CD4-positive, alpha-beta T cell (primary cell): ENCODE results near the gene NELL2. TPM values are rescaled to one million over a fixed set of nuclear protein-coding genes. Genes with fewer than 3 reads are reported as not detected.

Source experiments
- ATAC-seq: fragments of 200-7000 bp; cut with Tn5 transposase; one replicate; pipeline ENCODE4 v1.10.0; 2022; ENCODE audit warnings: mild to moderate bottlenecking; ENCODE audit not compliant: poor library complexity
- CTCF ChIA-PET: fragments of 350-600 bp; sonication (Branson Sonifier 250); formaldehyde crosslinking; loops from one replicate; lab custom pipeline; 2021; ENCODE audit warnings: antibody characterized with exemption, inconsistent platforms; lab: Charles Lee
- POLR2A ChIA-PET: fragments of 350-600 bp; sonication (Branson Sonifier 250); formaldehyde crosslinking; loops from one replicate; lab custom pipeline; 2021; ENCODE audit warnings: antibody characterized with exemption, inconsistent platforms; lab: Charles Lee
- DNase-seq, 14 experiments: peaks; one replicate each; pipeline ENCODE4 v3.0.0-alpha.2; 2013 to 2020; ENCODE audit warnings: mixed read lengths in 2 of 14
- H3K27ac ChIP-seq, 2 donors: one replicate each; pipeline versions ENCODE4 v1.5.1 to v1.7.0; 2013; ENCODE audit warnings: low read length in 2 of 2, low read depth in 1 of 2, mild to moderate bottlenecking in 1 of 2
- H3K27me3 ChIP-seq, 2 experiments: 1 replicate in 1 of 2; 2 replicates in 1 of 2; pipeline versions ENCODE4 v1.6.1 to v1.7.0; 2013; ENCODE audit warnings: low read length in 2 of 2, control low read depth in 1 of 2, mild to moderate bottlenecking in 1 of 2, moderate library complexity in 1 of 2; ENCODE audit not compliant: insufficient read depth in 2 of 2, control insufficient read depth in 1 of 2
- H3K36me3 ChIP-seq: one replicate; pipeline ENCODE4 v1.6.1; 2013; ENCODE audit warnings: low read length, control low read depth; ENCODE audit not compliant: insufficient read depth
- H3K4me1 ChIP-seq: one replicate; pipeline ENCODE4 v1.6.1; 2013; ENCODE audit warnings: low read length, control low read depth; ENCODE audit not compliant: insufficient read depth
- H3K4me3 ChIP-seq: one replicate; pipeline ENCODE4 v1.5.1; 2013; ENCODE audit warnings: mild to moderate bottlenecking, low read length, moderate library complexity
- H3K9me3 ChIP-seq, 2 experiments: 1 replicate in 1 of 2; 2 replicates in 1 of 2; pipeline versions ENCODE4 v1.6.1 to v1.7.0; 2013; ENCODE audit warnings: low read length in 2 of 2, mild to moderate bottlenecking in 2 of 2, control low read depth in 1 of 2, moderate library complexity in 1 of 2; ENCODE audit not compliant: control insufficient read depth in 1 of 2, insufficient read depth in 1 of 2
- H3K27ac Mint-ChIP-seq: one replicate; pipeline ENCODE4 v1.8.0; 2020; ENCODE audit warnings: mixed read lengths
- H3K27me3 Mint-ChIP-seq: one replicate; pipeline ENCODE4 v1.8.0; 2021; ENCODE audit warnings: mixed read lengths
- H3K36me3 Mint-ChIP-seq: one replicate; pipeline ENCODE4 v1.8.0; 2021; ENCODE audit warnings: low read depth, mixed read lengths
- H3K4me1 Mint-ChIP-seq: one replicate; pipeline ENCODE4 v1.8.0; 2021; ENCODE audit warnings: low read depth, mixed read lengths
- H3K4me3 Mint-ChIP-seq: one replicate; pipeline ENCODE4 v1.8.0; 2020; ENCODE audit warnings: mild to moderate bottlenecking, mixed read lengths
- H3K9me3 Mint-ChIP-seq: one replicate; pipeline ENCODE4 v1.8.0; 2020; ENCODE audit warnings: mixed read lengths
- intact Hi-C, 2 experiments: fragments of 100-400 bp; cut with DNase I in 1 of 2; cut with micrococcal nuclease in 1 of 2; formaldehyde crosslinking; loops; one replicate each; pipeline versions ENCODE4 v1.15.1 to v1.9.0; 2023 to 2025; cut with DNase I, micrococcal nuclease
- total RNA-seq, 174 experiments: library from RNA in 2 of 174; stranded (reverse) in 2 of 174; gene quantifications; one replicate each; pipeline ENCODE4 v1.2.3 and lab custom pipeline; 2021 to 2026
- TF ChIP-seq, protein P1 (sequence below): fragments of 200-600 bp; IDR thresholded peaks from one replicate; pipeline ENCODE4 v1.8.0; 2022; ENCODE audit warnings: antibody characterized with exemption, mild to moderate bottlenecking

NELL2 gene
- total RNA-seq, 2 experiments from 2014 or later, result 142 to 147 TPM

DNA sequence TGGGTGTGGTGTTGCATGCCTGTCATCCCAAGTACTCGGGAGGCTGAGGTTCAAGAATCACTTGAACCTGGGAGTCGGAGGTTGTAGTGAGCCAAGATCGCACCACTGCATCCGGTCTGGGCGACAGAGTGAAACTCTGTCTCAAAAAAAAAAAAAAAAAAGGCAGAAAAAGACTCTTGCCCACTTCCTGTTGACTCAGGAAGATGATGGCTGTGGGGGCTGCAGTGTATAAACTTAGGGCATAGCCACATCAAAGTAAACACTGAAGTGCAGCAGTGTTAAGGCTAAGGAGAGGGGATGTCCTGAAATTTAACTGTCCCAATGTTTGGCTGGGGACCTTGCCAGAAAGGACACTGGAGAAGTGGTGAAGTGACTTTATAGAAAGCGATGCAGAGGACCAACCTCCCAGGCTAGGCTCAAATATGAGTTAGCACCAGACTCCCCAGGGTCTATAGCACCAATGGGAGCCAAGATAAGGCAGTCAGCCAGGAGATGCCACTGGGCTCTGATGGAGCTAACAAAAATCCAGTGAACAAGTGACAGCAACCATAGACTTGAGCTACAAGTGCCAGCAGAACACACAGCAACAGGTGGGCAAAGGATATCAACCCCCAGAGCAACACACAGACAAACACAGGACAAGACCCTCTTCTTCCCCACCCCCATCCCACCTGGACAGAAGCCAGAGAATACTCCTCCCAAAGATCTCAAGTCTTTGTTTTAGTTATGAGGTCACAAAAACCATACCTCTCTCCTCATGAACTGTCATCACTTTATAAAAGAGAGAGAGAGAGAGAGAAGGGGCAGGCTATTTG, 28.0 kb downstream of the NELL2 start:
- H3K4me3 Mint-ChIP-seq, result peak overlapping the region; percentile 74
- ChIA-PET CTCF (interaction anchor here (0.7 to 2.8 kb wide), 7 partner anchors 12 to 101 kb away, joined by 3 to 7 read pairs (median 5); no protein-coding TSS in a partner anchor), POLR2A (interaction anchor here (0.9 to 4.2 kb wide), 13 partner anchors 10 to 1421 kb away, joined by 3 to 72 read pairs (median 8); partner anchors contain the start of genes NELL2, SLC38A1 and TWF1)
- H3K27ac Mint-ChIP-seq, result peak overlapping the region; percentile 98
- Histone ChIP-seq H3K36me3 (no peaks in the 10 kb centered on the region), H3K27ac (peak overlapping the region; percentile 75 to 79), H3K4me1 (peaks cover 24% of the 10 kb centered on the region), H3K9me3 (no peaks in the 10 kb centered on the region), H3K4me3 (peak overlapping the region; percentile 3), H3K27me3 (no peaks in the 10 kb centered on the region)
- peaks cover 91% of the 10 kb centered on the region for H3K4me1 Mint-ChIP-seq
- H3K9me3 Mint-ChIP-seq, result no peaks in the 10 kb centered on the region
- TF ChIP-seq, protein P1, sequence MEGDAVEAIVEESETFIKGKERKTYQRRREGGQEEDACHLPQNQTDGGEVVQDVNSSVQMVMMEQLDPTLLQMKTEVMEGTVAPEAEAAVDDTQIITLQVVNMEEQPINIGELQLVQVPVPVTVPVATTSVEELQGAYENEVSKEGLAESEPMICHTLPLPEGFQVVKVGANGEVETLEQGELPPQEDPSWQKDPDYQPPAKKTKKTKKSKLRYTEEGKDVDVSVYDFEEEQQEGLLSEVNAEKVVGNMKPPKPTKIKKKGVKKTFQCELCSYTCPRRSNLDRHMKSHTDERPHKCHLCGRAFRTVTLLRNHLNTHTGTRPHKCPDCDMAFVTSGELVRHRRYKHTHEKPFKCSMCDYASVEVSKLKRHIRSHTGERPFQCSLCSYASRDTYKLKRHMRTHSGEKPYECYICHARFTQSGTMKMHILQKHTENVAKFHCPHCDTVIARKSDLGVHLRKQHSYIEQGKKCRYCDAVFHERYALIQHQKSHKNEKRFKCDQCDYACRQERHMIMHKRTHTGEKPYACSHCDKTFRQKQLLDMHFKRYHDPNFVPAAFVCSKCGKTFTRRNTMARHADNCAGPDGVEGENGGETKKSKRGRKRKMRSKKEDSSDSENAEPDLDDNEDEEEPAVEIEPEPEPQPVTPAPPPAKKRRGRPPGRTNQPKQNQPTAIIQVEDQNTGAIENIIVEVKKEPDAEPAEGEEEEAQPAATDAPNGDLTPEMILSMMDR, result no peak
- peaks cover 9% of the 10 kb centered on the region for H3K36me3 Mint-ChIP-seq
- no peaks in the 10 kb centered on the region for H3K27me3 Mint-ChIP-seq
- peak; percentile 45 to 89 (median 60) for DNase-seq
- peak; percentile 87 for ATAC-seq
- intact Hi-C loops, result loop anchor here in 1 of 2 experiments (1.0 kb wide), 2 partner anchors 16 to 20 kb away; no protein-coding TSS in a partner anchor

DNA sequence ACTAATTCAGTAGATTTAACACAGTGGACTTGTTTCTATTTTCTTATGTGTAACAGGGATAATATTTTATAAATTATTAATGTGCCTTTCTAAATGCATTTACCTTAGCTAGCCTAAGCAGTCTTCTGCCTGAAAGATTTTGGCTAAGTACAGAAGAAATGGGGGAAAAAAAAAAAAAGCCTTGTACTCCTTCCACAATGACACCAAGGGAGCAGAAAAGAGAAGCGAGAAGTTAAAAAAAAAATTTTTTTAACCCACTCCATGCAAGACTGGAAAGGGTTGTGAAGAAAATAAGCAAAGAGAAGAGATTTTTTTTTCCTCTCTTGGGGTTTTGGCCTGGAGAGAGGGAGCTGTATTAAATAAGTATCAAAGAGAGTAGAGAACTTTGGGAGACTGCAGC, 28.7 kb downstream of the NELL2 start:
- ChIA-PET POLR2A (interaction anchor here (1.2 to 4.2 kb wide), 11 partner anchors 10 to 1422 kb away, joined by 3 to 72 read pairs (median 16); partner anchors contain the start of genes NELL2, SLC38A1 and TWF1), CTCF (interaction anchor here (0.7 to 2.8 kb wide), 5 partner anchors 12 to 101 kb away, joined by 3 to 7 read pairs (median 5); no protein-coding TSS in a partner anchor)
- DNase-seq (no peak), ATAC-seq (no peak)
- intact Hi-C loops, result no loop called here
- no peaks in the 10 kb centered on the region for H3K9me3 ChIP-seq
- TF ChIP-seq, protein P1, result no peak
- H3K4me1 Mint-ChIP-seq, result peaks cover 91% of the 10 kb centered on the region
- H3K4me3 ChIP-seq, result peak overlapping the region; percentile 3
- peak overlapping the region; percentile 56 to 79 for H3K27ac ChIP-seq
- H3K36me3 Mint-ChIP-seq, result peaks cover 9% of the 10 kb centered on the region
- H3K27ac Mint-ChIP-seq, result peak overlapping the region; percentile 98
- no peaks in the 10 kb centered on the region for H3K27me3 Mint-ChIP-seq
- peaks cover 24% of the 10 kb centered on the region for H3K4me1 ChIP-seq
- H3K27me3 ChIP-seq, result no peaks in the 10 kb centered on the region
- H3K36me3 ChIP-seq, result no peaks in the 10 kb centered on the region
- peak overlapping the region; percentile 74 for H3K4me3 Mint-ChIP-seq
- no peaks in the 10 kb centered on the region for H3K9me3 Mint-ChIP-seq

DNA sequence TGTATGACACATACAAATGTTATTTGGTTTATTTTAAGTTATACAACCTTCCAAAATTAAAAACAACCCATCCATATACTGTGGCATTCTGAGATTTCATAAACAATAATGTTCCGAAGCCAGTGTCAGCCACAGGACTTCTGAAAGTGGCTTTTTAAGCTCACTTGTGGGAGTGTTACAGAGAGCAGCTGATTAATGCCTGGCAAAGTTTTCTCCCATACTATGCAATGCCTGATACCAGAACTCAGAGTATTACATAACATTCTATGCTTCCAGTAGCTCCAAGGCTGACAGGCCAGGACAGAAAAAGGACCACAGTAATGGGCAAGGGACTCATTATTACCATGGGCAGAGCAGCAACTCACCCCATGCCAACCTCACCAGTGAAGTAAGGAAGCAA, 29.3 kb downstream of the NELL2 start:
- intact Hi-C loops, result no loop called here
- Histone ChIP-seq H3K4me1 (peaks cover 24% of the 10 kb centered on the region), H3K27ac (peak overlapping the region; percentile 56 to 79), H3K9me3 (no peaks in the 10 kb centered on the region), H3K27me3 (no peaks in the 10 kb centered on the region), H3K4me3 (no peak overlapping the region), H3K36me3 (no peaks in the 10 kb centered on the region)
- Mint-ChIP-seq H3K36me3 (peaks cover 9% of the 10 kb centered on the region), H3K4me1 (peaks cover 91% of the 10 kb centered on the region), H3K9me3 (no peaks in the 10 kb centered on the region), H3K27ac (peak overlapping the region; percentile 98), H3K4me3 (peak overlapping the region; percentile 63), H3K27me3 (no peaks in the 10 kb centered on the region)
- TF ChIP-seq, protein P1, result no peak
- ATAC-seq (no peak), DNase-seq (no peak)
- ChIA-PET POLR2A (interaction anchor here (1.0 to 4.2 kb wide), 9 partner anchors 10 to 1040 kb away, joined by 5 to 72 read pairs (median 18); partner anchors contain the start of genes NELL2 and TWF1), CTCF (interaction anchor here (1.2 to 2.8 kb wide), 3 partner anchors 15 to 34 kb away, joined by 3 to 7 read pairs (median 6); no protein-coding TSS in a partner anchor)
